Liver (tissue), 9 donors: ENCODE results near the gene GPHA2. TPM values are rescaled to one million over a fixed set of nuclear protein-coding genes. Genes with fewer than 3 reads are reported as not detected.

Source experiments
- DNase-seq: peaks from one replicate; pipeline ENCODE4 v3.0.0-alpha.2; 2017; ENCODE audit warnings: low spot score
- H3K27ac ChIP-seq, 2 donors: one replicate each; pipeline ENCODE4 v1.7.0; 2013; ENCODE audit warnings: inconsistent platforms in 2 of 2, low read length in 2 of 2, control low read depth in 1 of 2, low read depth in 1 of 2, mild to moderate bottlenecking in 1 of 2
- H3K27me3 ChIP-seq, 4 donors: one replicate each; pipeline versions ENCODE4 v1.6.1 to v1.7.0; 2013; ENCODE audit warnings: low read length in 3 of 4, inconsistent platforms in 1 of 4, mild to moderate bottlenecking in 1 of 4, moderate library complexity in 1 of 4; ENCODE audit not compliant: control insufficient read depth in 4 of 4, insufficient read depth in 4 of 4
- H3K36me3 ChIP-seq, 4 donors: one replicate each; pipeline versions ENCODE4 v1.6.1 to v1.7.0; 2013; ENCODE audit warnings: low read length in 3 of 4, mild to moderate bottlenecking in 3 of 4, low read depth in 1 of 4, moderate library complexity in 1 of 4; ENCODE audit not compliant: control insufficient read depth in 4 of 4, insufficient read depth in 3 of 4
- H3K4me1 ChIP-seq, 4 donors: one replicate each; pipeline versions ENCODE4 v1.6.1 to v1.7.0; 2013; ENCODE audit warnings: low read length in 3 of 4, mild to moderate bottlenecking in 3 of 4, moderate library complexity in 1 of 4; ENCODE audit not compliant: control insufficient read depth in 4 of 4, insufficient read depth in 4 of 4
- H3K4me3 ChIP-seq, 3 donors: one replicate each; pipeline versions ENCODE4 v1.6.1 to v1.7.0; 2013; ENCODE audit warnings: low read length in 3 of 3, control low read depth in 1 of 3, low read depth in 1 of 3, mild to moderate bottlenecking in 1 of 3
- H3K9ac ChIP-seq, 2 donors: one replicate each; pipeline ENCODE4 v1.7.0; 2013; ENCODE audit warnings: low read length in 2 of 2, mild to moderate bottlenecking in 2 of 2, moderate library complexity in 2 of 2, control low read depth in 1 of 2, low read depth in 1 of 2
- H3K9me3 ChIP-seq, 4 donors: one replicate each; pipeline versions ENCODE4 v1.6.1 to v1.7.0; 2013; ENCODE audit warnings: low read length in 3 of 4; ENCODE audit not compliant: control insufficient read depth in 4 of 4
- ATF3 ChIP-seq: IDR thresholded peaks from 2 replicates; pipeline ENCODE4 v1.6.1; 2016; ENCODE audit warnings: antibody characterized with exemption
- CTCF ChIP-seq: fragments of 150-350 bp; IDR thresholded peaks from 2 replicates; pipeline ENCODE4 v1.5.1; 2017; ENCODE audit warnings: improper control_type of control experiment, low read depth, low read length; ENCODE audit not compliant: missing input control
- EGR1 ChIP-seq, 2 donors: IDR thresholded peaks; 2 replicates each; pipeline ENCODE4 v1.6.1; 2016 to 2018; ENCODE audit warnings: antibody characterized with exemption in 2 of 2, low read depth in 2 of 2
- FOXA1 ChIP-seq: IDR thresholded peaks from 2 replicates; pipeline ENCODE4 v1.6.1; 2016; ENCODE audit warnings: antibody characterized with exemption
- FOXA2 ChIP-seq: IDR thresholded peaks from 2 replicates; pipeline ENCODE4 v1.6.1; 2016; ENCODE audit warnings: antibody characterized with exemption
- GABPA ChIP-seq, 2 donors: IDR thresholded peaks in 1 of 2; conservative IDR thresholded peaks in 1 of 2; 2 replicates each; pipeline ENCODE4 v1.6.1; 2016; ENCODE audit warnings: antibody characterized with exemption in 2 of 2, mild to moderate bottlenecking in 1 of 2, moderate library complexity in 1 of 2
- HNF4A ChIP-seq, 2 donors: conservative IDR thresholded peaks; 2 replicates each; pipeline ENCODE4 v1.6.1; 2016; ENCODE audit warnings: antibody characterized with exemption in 2 of 2, mild to moderate bottlenecking in 2 of 2
- HNF4G ChIP-seq: IDR thresholded peaks from 2 replicates; pipeline ENCODE4 v1.6.1; 2016; ENCODE audit warnings: antibody characterized with exemption
- JUND ChIP-seq, 2 donors: IDR thresholded peaks; 2 replicates each; pipeline ENCODE4 v1.6.1; 2016; ENCODE audit warnings: antibody characterized with exemption in 2 of 2
- MAX ChIP-seq: IDR thresholded peaks from 2 replicates; pipeline ENCODE4 v1.6.1; 2016; ENCODE audit warnings: antibody characterized with exemption
- NR2F2 ChIP-seq: IDR thresholded peaks from 2 replicates; pipeline ENCODE4 v1.6.1; 2016; ENCODE audit warnings: antibody characterized with exemption
- RAD21 ChIP-seq, 2 donors: IDR thresholded peaks; 2 replicates each; pipeline ENCODE4 v1.6.1; 2016; ENCODE audit warnings: antibody characterized with exemption in 2 of 2, mild to moderate bottlenecking in 2 of 2
- REST ChIP-seq: IDR thresholded peaks from 2 replicates; pipeline ENCODE4 v1.6.1; 2016; ENCODE audit warnings: antibody characterized with exemption, mild to moderate bottlenecking
- RXRA ChIP-seq, 2 donors: IDR thresholded peaks; 2 replicates each; pipeline ENCODE4 v1.6.1; 2017 to 2018; ENCODE audit warnings: antibody characterized with exemption in 2 of 2, mild to moderate bottlenecking in 1 of 2
- SP1 ChIP-seq: IDR thresholded peaks from 2 replicates; pipeline ENCODE4 v1.6.1; 2018; ENCODE audit warnings: antibody characterized with exemption, mild to moderate bottlenecking
- TAF1 ChIP-seq: conservative IDR thresholded peaks from 2 replicates; pipeline ENCODE4 v1.6.1; 2016; ENCODE audit warnings: antibody characterized with exemption, mild to moderate bottlenecking
- YY1 ChIP-seq: IDR thresholded peaks from 2 replicates; pipeline ENCODE4 v1.6.1; 2016; ENCODE audit warnings: antibody characterized with exemption, mild to moderate bottlenecking
- ZBTB33 ChIP-seq: IDR thresholded peaks from 2 replicates; pipeline ENCODE4 v1.6.1; 2016; ENCODE audit warnings: antibody characterized with exemption
- WGBS: extraction: QIAGEN DNeasy Blood & Tissue Kit; methylation state at CpG from one replicate; pipeline ENCODE4 v1.1.7; 2013; 5-methylcytosine and 5-hydroxymethylcytosine counted together
- polyA plus RNA-seq, 2 donors: library from polyadenylated mRNA; stranded (reverse) in 1 of 2; unstranded in 1 of 2; fragments of 200-250 nt in 1 of 2; fragments of >200 nt in 1 of 2; fragmentation: Nextera tagmentation in 1 of 2; extraction: Ambion mirVana in 1 of 2; gene quantifications; one replicate each; pipeline versions ENCODE4 v1.2.1 to v1.2.3, GENCODE V29; 2013 to 2015
- total RNA-seq, 2 donors: library from RNA; depleted of rRNA; stranded (reverse); fragments of >200 nt; gene quantifications; one replicate each; pipeline ENCODE4 v1.2.3, GENCODE V29; 2014
- donor health status: healthy.
- donor health status: healthy.
- donor health status: healthy.
- donor health status: healthy.
- donor health status: healthy.

The GPHA2 gene
- total and polyA plus RNA-seq, 4 donors: not detected

GRCh38 chr11:64902102-64902900 lies 33.4 kb downstream of the GPHA2 start:
- no peak overlapping the region for H3K27ac ChIP-seq
- no peak for DNase-seq
- H3K9ac ChIP-seq: no peak overlapping the region
- no peaks in the 10 kb centered on the region for H3K9me3 ChIP-seq
- H3K4me3 ChIP-seq: no peak overlapping the region
- WGBS: 91% methylated on average over 30 of the region's 30 CpGs
- TF ChIP-seq EGR1 (IDR thresholded peaks at IDR 0.05; ENCODE audit: low read depth in 2 of 2) (no peak), CTCF (no peak), ATF3 (no peak), FOXA1 (no peak), YY1 (no peak), FOXA2 (no peak), GABPA (IDR thresholded peaks at IDR 0.05 in 1 of 2, conservative IDR thresholded peaks at IDR 0.05 in 1 of 2) (no peak), REST (no peak), JUND (IDR thresholded peaks at IDR 0.05) (no peak), ZBTB33 (no peak), SP1 (no peak), RXRA (IDR thresholded peaks at IDR 0.05) (no peak), RAD21 (IDR thresholded peaks at IDR 0.05) (no peak), NR2F2 (no peak), HNF4G (no peak), MAX (no peak), TAF1 (no peak), HNF4A (conservative IDR thresholded peaks at IDR 0.05) (no peak)
- H3K27me3 ChIP-seq: no peaks in the 10 kb centered on the region
- H3K4me1 ChIP-seq: no peaks in the 10 kb centered on the region
- peaks cover 39 to 84% (median 60%) of the 10 kb centered on the region in 4 donors for H3K36me3 ChIP-seq
